ENCODE measurements around the gene GHRH.

GHRH gene

DNA sequence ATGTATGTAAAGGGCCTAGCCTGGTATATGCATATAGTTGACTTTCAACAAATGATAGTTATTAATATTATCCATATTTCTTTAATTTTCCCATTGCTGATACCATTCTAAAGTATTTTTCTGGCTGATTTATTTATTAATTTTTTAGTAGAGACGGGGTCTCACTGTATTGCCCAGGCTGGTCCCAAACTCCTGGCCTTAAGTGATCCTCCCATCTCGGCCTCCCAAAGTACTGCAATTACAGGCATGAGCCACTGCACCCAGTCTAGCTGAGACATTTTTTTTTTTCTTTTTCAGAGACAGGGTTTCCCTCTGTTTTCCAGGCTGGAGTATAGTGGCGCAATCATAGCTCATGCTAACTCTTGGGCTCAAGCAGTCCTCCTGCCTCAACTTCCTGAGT, 52.4 kb downstream of the GHRH start:
- Histone ChIP-seq H3K79me2 (ENCODE audit: low read length) (no peaks in the 10 kb centered on the region; the same call in 1 of the 2 replicates), H3K4me1 (ENCODE audit: low read length) (no peaks in the 10 kb centered on the region), H3K27me3 (ENCODE audit: low read depth, low read length) (no peaks in the 10 kb centered on the region), H4K20me1 (ENCODE audit: insufficient read depth, low read length) (0 out of 2 replicates have a peak, but pooled peaks cover 3% of the 10 kb centered on the region), H3K9ac (ENCODE audit: low read length) (no peak overlapping the region), H3K4me2 (ENCODE audit: low read length) (no peak overlapping the region), H3K36me3 (replicated peaks; ENCODE audit: low read depth, low read length) (peaks cover 68% of the 10 kb centered on the region), H3K9me3 (ENCODE audit: insufficient read depth, low read length) (no peaks in the 10 kb centered on the region), H3K27ac (ENCODE audit: low read length) (no peak overlapping the region), H3K4me3 (ENCODE audit: low read length) (no peak overlapping the region), H2AFZ (ENCODE audit: low read depth, low read length) (no peak overlapping the region)
- no peak for TF ChIP-seq EZH2phosphoT487 (IDR thresholded peaks at IDR 0.05; ENCODE audit: low read depth)
- TF ChIP-seq, protein P1, sequence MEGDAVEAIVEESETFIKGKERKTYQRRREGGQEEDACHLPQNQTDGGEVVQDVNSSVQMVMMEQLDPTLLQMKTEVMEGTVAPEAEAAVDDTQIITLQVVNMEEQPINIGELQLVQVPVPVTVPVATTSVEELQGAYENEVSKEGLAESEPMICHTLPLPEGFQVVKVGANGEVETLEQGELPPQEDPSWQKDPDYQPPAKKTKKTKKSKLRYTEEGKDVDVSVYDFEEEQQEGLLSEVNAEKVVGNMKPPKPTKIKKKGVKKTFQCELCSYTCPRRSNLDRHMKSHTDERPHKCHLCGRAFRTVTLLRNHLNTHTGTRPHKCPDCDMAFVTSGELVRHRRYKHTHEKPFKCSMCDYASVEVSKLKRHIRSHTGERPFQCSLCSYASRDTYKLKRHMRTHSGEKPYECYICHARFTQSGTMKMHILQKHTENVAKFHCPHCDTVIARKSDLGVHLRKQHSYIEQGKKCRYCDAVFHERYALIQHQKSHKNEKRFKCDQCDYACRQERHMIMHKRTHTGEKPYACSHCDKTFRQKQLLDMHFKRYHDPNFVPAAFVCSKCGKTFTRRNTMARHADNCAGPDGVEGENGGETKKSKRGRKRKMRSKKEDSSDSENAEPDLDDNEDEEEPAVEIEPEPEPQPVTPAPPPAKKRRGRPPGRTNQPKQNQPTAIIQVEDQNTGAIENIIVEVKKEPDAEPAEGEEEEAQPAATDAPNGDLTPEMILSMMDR (IDR thresholded peaks at IDR 0.05; ENCODE audit: low read depth, low read length) = no peak

DNA sequence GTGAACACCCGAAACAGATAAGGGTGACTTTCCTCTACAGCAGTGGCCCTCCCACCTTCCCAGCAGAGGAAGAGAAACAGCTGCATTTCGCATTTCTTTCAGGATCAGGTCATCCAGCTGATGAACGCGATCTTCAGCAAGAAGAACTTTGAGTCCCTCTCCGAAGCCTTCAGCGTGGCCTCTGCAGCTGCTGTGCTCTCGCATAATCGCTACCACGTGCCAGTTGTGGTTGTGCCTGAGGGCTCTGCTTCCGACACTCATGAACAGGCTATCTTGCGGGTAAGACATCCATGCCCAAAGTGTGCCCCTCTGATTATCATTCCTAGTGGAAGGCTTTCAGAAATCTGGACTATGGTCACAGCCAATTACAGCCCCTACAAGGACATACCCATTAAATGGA, 54.4 kb downstream of the GHRH start:
- H3K79me2 ChIP-seq (ENCODE audit: low read length) = peaks cover under 1% of the 10 kb centered on the region; the same call in 1 of the 2 replicates
- no peak overlapping the region for H2AFZ ChIP-seq (ENCODE audit: low read depth, low read length)
- no peaks in the 10 kb centered on the region for H3K27me3 ChIP-seq (ENCODE audit: low read depth, low read length)
- H3K4me2 ChIP-seq (ENCODE audit: low read length) = no peak overlapping the region
- no peak overlapping the region for H3K4me3 ChIP-seq (ENCODE audit: low read length)
- H3K9me3 ChIP-seq (ENCODE audit: insufficient read depth, low read length) = no peaks in the 10 kb centered on the region
- H3K9ac ChIP-seq (ENCODE audit: low read length) = no peak overlapping the region
- no peaks in the 10 kb centered on the region for H3K4me1 ChIP-seq (ENCODE audit: low read length)
- H3K27ac ChIP-seq (ENCODE audit: low read length) = no peak overlapping the region
- peaks cover 67% of the 10 kb centered on the region for H3K36me3 ChIP-seq (replicated peaks; ENCODE audit: low read depth, low read length)
- TF ChIP-seq EZH2phosphoT487 (IDR thresholded peaks at IDR 0.05; ENCODE audit: low read depth) = no peak
- TF ChIP-seq, protein P1 (IDR thresholded peaks at IDR 0.05; ENCODE audit: low read depth, low read length) = no peak
- H4K20me1 ChIP-seq (ENCODE audit: insufficient read depth, low read length) = 0 out of 2 replicates have a peak, but pooled peaks cover 3% of the 10 kb centered on the region

DNA sequence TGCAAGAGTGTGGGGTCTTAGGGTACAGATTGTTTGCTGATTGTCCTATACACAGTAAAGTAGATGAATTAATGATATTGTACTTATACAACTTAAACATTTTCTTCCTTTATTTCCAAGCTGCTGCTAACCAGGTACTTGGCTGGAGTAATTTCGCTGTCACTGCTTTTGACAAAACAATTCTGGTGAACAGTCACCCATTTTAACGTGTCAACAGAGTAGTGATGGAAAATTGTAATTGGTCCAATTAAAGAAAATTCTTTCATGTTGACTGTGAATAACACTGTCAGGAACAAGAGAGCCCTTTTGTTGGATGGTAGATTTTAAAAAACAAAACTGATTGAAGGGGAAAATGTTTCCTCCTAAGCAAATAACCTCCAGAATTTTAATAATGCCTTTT, 55.8 kb downstream of the GHRH start:
- Histone ChIP-seq H3K9ac (ENCODE audit: low read length) (no peak overlapping the region), H3K27me3 (ENCODE audit: low read depth, low read length) (no peaks in the 10 kb centered on the region), H4K20me1 (ENCODE audit: insufficient read depth, low read length) (0 out of 2 replicates have a peak, but pooled peaks cover 3% of the 10 kb centered on the region), H3K4me3 (ENCODE audit: low read length) (no peak overlapping the region), H3K4me2 (ENCODE audit: low read length) (no peak overlapping the region), H3K4me1 (ENCODE audit: low read length) (no peaks in the 10 kb centered on the region), H3K27ac (ENCODE audit: low read length) (no peak overlapping the region), H2AFZ (ENCODE audit: low read depth, low read length) (no peak overlapping the region), H3K79me2 (ENCODE audit: low read length) (peaks cover 4% of the 10 kb centered on the region; the same call in 1 of the 2 replicates), H3K9me3 (ENCODE audit: insufficient read depth, low read length) (no peaks in the 10 kb centered on the region), H3K36me3 (replicated peaks; ENCODE audit: low read depth, low read length) (peaks cover 78% of the 10 kb centered on the region)
- TF ChIP-seq, protein P1 (IDR thresholded peaks at IDR 0.05; ENCODE audit: low read depth, low read length) = no peak
- no peak for TF ChIP-seq EZH2phosphoT487 (IDR thresholded peaks at IDR 0.05; ENCODE audit: low read depth)

DNA sequence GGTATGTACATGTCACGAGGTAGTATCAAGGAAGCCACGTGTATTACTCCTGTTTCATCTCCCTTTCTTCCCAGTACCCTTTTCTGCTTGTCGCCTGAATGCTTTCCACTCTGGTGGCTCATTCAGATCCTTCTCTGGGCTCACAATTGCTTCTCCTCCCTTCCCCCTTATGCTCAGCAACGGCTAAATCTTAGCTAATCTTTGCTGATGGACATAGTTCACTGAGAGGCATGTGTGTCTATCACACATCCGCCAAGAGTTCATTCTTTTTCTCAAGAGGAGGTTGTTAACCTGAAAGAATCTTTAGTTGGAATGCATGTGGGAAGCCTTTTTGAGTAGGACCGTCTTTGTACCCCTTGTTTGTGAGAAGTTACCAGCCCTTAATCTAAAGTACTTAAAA, 56.5 kb downstream of the GHRH start:
- Histone ChIP-seq H4K20me1 (ENCODE audit: insufficient read depth, low read length) (0 out of 2 replicates have a peak, but pooled peaks cover 3% of the 10 kb centered on the region), H3K79me2 (ENCODE audit: low read length) (peaks cover 10% of the 10 kb centered on the region; the same call in 1 of the 2 replicates), H3K4me3 (ENCODE audit: low read length) (no peak overlapping the region), H3K36me3 (replicated peaks; ENCODE audit: low read depth, low read length) (peaks cover 84% of the 10 kb centered on the region), H3K4me2 (ENCODE audit: low read length) (no peak overlapping the region), H3K4me1 (ENCODE audit: low read length) (no peaks in the 10 kb centered on the region), H3K9me3 (ENCODE audit: insufficient read depth, low read length) (no peaks in the 10 kb centered on the region), H3K27ac (ENCODE audit: low read length) (no peak overlapping the region), H3K9ac (ENCODE audit: low read length) (no peak overlapping the region), H2AFZ (ENCODE audit: low read depth, low read length) (no peak overlapping the region), H3K27me3 (ENCODE audit: low read depth, low read length) (no peaks in the 10 kb centered on the region)
- no peak for TF ChIP-seq EZH2phosphoT487 (IDR thresholded peaks at IDR 0.05; ENCODE audit: low read depth)
- TF ChIP-seq, protein P1 (IDR thresholded peaks at IDR 0.05; ENCODE audit: low read depth, low read length) = no peak
